Fibroblast of lung (primary cell): ENCODE data around the gene VAMP4.

ENCODE experiments used
- CTCF ChIP-seq, 2 donors: IDR thresholded peaks in 1 of 2; conservative IDR thresholded peaks in 1 of 2; 1 replicate in 1 of 2; 2 replicates in 1 of 2; pipeline ENCODE4 v1.5.1; 2011 to 2012; ENCODE audit warnings: low read length in 2 of 2, control low read depth in 1 of 2, inconsistent platforms in 1 of 2, low read depth in 1 of 2, mild to moderate bottlenecking in 1 of 2
- EZH2 ChIP-seq: IDR thresholded peaks from 2 replicates; pipeline ENCODE4 v1.5.1; 2012; ENCODE audit warnings: low read length, control low read depth, mild to moderate bottlenecking; ENCODE audit errors: missing control alignments

GRCh38 chr1:171744986-171745385, 3.1 kb upstream of the VAMP4 start:
- TF ChIP-seq CTCF (conservative IDR thresholded peaks at IDR 0.05 in 1 of 2, IDR thresholded peaks at IDR 0.05 in 1 of 2; ENCODE audit: low read depth in 1 of 2, low read length in 2 of 2): no peak
- TF ChIP-seq EZH2: no peak
